Osteocyte (in vitro differentiated cells): ENCODE measurements around the gene NOL3. TPM values are rescaled to one million over a fixed set of nuclear protein-coding genes. Genes with fewer than 3 reads are reported as not detected.

Experiments
- DNase-seq: peaks from one replicate; pipeline ENCODE4 v3.0.0; 2021; ENCODE audit warnings: mixed read lengths; ENCODE audit not compliant: unreplicated experiment; ENCODE audit errors: extremely low spot score
- H3K27ac Mint-ChIP-seq: one replicate; pipeline ENCODE4 v1.8.0; 2021; ENCODE audit warnings: mild to moderate bottlenecking, mixed read lengths; ENCODE audit not compliant: unreplicated experiment
- H3K27me3 Mint-ChIP-seq: one replicate; pipeline ENCODE4 v1.8.0; 2021; ENCODE audit warnings: mixed read lengths; ENCODE audit not compliant: unreplicated experiment
- H3K36me3 Mint-ChIP-seq: one replicate; pipeline ENCODE4 v1.8.0; 2021; ENCODE audit warnings: mixed read lengths; ENCODE audit not compliant: unreplicated experiment
- H3K4me1 Mint-ChIP-seq: one replicate; pipeline ENCODE4 v1.8.0; 2021; ENCODE audit warnings: mixed read lengths; ENCODE audit not compliant: unreplicated experiment
- H3K4me3 Mint-ChIP-seq: one replicate; pipeline ENCODE4 v1.8.0; 2021; ENCODE audit warnings: mild to moderate bottlenecking, moderate library complexity, mixed read lengths; ENCODE audit not compliant: unreplicated experiment
- H3K9me3 Mint-ChIP-seq: one replicate; pipeline ENCODE4 v1.8.0; 2021; ENCODE audit warnings: mixed read lengths; ENCODE audit not compliant: unreplicated experiment
- total RNA-seq: library from RNA; stranded (reverse); gene quantifications from 2 replicates; pipeline ENCODE4 v1.2.1, GENCODE V29; 2021
- TF ChIP-seq, protein P1 (sequence below): fragments of 200-600 bp; sonication (generic); IDR thresholded peaks from 2 replicates; pipeline ENCODE4 v1.5.0; 2021; ENCODE audit warnings: antibody characterized with exemption, mild to moderate bottlenecking, moderate library complexity

The NOL3 gene
- total RNA-seq, 1 donor from 2014 or later, result 22.8 TPM

DNA sequence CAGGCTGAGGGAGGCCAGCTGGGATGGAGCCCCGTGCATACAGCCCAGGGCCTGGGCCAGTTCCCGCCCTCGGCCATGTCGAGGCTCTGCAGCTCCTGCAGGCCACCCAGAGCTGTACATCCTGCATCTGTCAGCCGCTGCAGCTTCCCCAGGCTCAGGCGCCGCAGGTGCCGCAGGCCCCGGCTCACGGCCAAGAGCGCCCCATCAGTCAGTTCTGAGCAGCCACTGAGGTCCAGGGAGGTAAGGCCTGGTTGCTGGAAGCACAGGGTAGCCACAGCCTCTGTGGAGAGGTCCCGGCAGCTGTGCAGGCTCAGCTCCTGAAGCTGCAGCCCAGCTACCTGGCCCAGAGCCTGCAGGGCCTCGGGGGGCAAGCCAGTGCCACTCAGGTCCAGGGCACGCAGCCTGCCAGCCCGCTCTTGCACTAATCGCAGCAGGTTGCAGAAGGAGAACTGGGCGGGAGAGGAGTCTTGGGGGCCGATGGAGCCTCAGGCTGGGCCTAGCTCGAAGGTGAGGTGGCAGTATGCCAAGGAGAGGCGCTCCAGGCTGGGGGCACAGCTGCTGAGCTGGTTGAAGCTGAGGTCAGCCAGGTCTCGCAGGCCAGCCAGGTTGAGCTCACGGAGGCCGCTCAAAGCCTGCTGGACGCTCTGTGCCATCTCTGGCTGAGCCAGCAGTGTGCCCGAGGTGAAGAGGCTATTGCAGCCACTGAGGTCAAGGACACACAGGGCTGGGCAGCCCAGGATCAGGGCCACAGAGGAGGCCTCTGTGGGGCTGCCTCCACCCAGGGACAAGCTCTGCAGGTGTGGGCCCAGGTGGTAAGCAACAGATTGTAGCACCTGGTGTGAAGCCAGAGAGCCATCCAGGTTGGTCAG is 40.0 kb downstream of the NOL3 start:
- TF ChIP-seq, protein P1, sequence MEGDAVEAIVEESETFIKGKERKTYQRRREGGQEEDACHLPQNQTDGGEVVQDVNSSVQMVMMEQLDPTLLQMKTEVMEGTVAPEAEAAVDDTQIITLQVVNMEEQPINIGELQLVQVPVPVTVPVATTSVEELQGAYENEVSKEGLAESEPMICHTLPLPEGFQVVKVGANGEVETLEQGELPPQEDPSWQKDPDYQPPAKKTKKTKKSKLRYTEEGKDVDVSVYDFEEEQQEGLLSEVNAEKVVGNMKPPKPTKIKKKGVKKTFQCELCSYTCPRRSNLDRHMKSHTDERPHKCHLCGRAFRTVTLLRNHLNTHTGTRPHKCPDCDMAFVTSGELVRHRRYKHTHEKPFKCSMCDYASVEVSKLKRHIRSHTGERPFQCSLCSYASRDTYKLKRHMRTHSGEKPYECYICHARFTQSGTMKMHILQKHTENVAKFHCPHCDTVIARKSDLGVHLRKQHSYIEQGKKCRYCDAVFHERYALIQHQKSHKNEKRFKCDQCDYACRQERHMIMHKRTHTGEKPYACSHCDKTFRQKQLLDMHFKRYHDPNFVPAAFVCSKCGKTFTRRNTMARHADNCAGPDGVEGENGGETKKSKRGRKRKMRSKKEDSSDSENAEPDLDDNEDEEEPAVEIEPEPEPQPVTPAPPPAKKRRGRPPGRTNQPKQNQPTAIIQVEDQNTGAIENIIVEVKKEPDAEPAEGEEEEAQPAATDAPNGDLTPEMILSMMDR, result no peak
- no peak overlapping the region for H3K27ac Mint-ChIP-seq
- no peak for DNase-seq
- peaks cover 19% of the 10 kb centered on the region for H3K4me1 Mint-ChIP-seq
- no peak overlapping the region for H3K4me3 Mint-ChIP-seq
- H3K9me3 Mint-ChIP-seq, result no peaks in the 10 kb centered on the region
- H3K36me3 Mint-ChIP-seq, result peaks cover 2% of the 10 kb centered on the region
- H3K27me3 Mint-ChIP-seq, result no peaks in the 10 kb centered on the region

GRCh38 chr16:67211674-67212073 is 41.3 kb downstream of the NOL3 start:
- Mint-ChIP-seq H3K4me3 (no peak overlapping the region), H3K27me3 (no peaks in the 10 kb centered on the region), H3K36me3 (peaks cover 6% of the 10 kb centered on the region), H3K27ac (no peak overlapping the region), H3K9me3 (no peaks in the 10 kb centered on the region), H3K4me1 (peaks cover 12% of the 10 kb centered on the region)
- DNase-seq, result no peak
- TF ChIP-seq, protein P1, result no peak

GRCh38 chr16:67212766-67213165 is 42.4 kb downstream of the NOL3 start:
- Mint-ChIP-seq H3K27ac (no peak overlapping the region), H3K36me3 (peaks cover 16% of the 10 kb centered on the region), H3K27me3 (no peaks in the 10 kb centered on the region), H3K9me3 (no peaks in the 10 kb centered on the region), H3K4me3 (no peak overlapping the region), H3K4me1 (peaks cover 2% of the 10 kb centered on the region)
- DNase-seq, result no peak
- TF ChIP-seq, protein P1, result no peak

DNA sequence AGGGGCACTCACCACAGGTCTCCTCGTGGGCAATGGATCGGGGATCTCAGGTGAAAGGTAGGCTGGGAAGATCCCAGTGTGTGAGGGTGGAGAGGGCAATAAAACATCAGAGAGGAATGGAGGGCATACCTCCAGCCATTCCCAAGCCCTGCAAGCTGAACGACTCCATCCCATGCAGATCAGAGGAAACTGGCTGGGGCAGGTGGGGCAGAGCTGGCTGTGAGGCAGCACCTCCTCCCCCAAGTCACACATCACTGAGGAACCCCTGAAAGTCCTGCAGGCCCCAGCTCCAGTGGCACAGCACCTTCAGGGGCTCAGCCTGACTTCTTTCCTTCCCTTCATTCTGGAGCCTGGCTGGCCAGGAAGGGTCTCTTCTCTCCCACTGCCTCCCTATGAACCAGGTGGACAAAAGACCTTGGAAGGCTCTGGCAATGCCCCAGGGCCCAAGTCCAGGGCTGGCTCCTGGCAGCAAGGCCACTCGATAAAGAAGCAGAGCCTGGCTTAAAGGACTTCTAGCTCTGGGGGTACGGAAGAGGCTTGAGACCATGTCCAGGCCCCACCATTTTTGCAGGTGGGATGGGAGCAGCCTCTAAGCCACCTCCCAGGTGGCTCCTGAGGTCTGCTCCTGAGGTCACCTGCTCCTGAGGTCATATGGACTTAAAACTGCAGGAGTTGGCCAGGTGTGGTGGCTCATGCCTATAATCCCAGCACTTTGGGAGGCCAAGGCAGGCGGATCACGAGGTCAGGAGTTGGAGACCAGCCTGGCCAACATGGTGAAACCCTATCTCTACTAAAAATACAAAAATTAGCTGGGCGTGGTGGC is 43.1 kb downstream of the NOL3 start:
- TF ChIP-seq, protein P1, result no peak
- H3K27me3 Mint-ChIP-seq, result no peaks in the 10 kb centered on the region
- H3K4me1 Mint-ChIP-seq, result no peaks in the 10 kb centered on the region
- H3K9me3 Mint-ChIP-seq, result no peaks in the 10 kb centered on the region
- no peak for DNase-seq
- no peak overlapping the region for H3K27ac Mint-ChIP-seq
- peaks cover 17% of the 10 kb centered on the region for H3K36me3 Mint-ChIP-seq
- H3K4me3 Mint-ChIP-seq, result no peak overlapping the region

DNA sequence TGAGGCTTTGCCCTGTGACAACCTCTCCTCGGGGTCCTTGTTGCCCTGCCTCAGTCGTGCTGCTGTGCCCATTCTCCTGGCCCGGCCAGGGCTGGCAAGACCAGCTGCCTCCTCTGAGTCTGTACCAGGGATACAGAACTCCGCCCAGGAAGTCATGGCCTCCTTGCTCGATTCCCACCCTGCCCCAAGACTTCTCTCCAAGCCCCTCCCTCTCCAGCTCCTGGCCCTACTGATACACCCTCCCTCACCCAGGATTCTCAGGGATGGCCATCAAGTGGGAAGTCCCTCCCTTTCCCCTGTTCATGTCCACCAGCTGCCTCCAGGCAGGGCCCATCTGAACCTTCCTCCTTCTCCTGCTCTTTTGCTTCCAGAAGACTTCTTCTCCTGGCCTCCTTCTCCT is 45.4 kb downstream of the NOL3 start:
- no peaks in the 10 kb centered on the region for H3K4me1 Mint-ChIP-seq
- peaks cover 17% of the 10 kb centered on the region for H3K36me3 Mint-ChIP-seq
- TF ChIP-seq, protein P1, result no peak
- no peak overlapping the region for H3K27ac Mint-ChIP-seq
- DNase-seq, result no peak
- no peaks in the 10 kb centered on the region for H3K9me3 Mint-ChIP-seq
- no peaks in the 10 kb centered on the region for H3K27me3 Mint-ChIP-seq
- H3K4me3 Mint-ChIP-seq, result no peak overlapping the region
